GM19397 (cell line): Measurements from ENCODE around the gene PDZD2.

Experiments
- ATAC-seq: cut with Tn5 transposase; IDR thresholded peaks from one replicate; pipeline ENCODE4 v1.9.1; 2021; ENCODE audit warnings: mild to moderate bottlenecking, moderate library complexity; ENCODE audit not compliant: unreplicated experiment

PDZD2 gene

GRCh38 chr5:32155211-32155610 lies 516.3 kb downstream of the PDZD2 start:
- no peak for ATAC-seq

- no peak for ATAC-seq
These were observed 517.7 kb downstream of the PDZD2 start for GRCh38 chr5:32156635-32157034.

GRCh38 chr5:32157078-32157477 lies 518.1 kb downstream of the PDZD2 start:
- no peak for ATAC-seq

- ATAC-seq: no peak
These were observed 519.7 kb downstream of the PDZD2 start for GRCh38 chr5:32158679-32158975.

GRCh38 chr5:32159328-32160072 lies 520.6 kb downstream of the PDZD2 start:
- no peak for ATAC-seq

GRCh38 chr5:32160228-32160627 lies 521.3 kb downstream of the PDZD2 start:
- no peak for ATAC-seq
